Neural crest cell (in vitro differentiated cells): ENCODE results near the gene LILRA6. TPM values are rescaled to one million over a fixed set of nuclear protein-coding genes. Genes with fewer than 3 reads are reported as not detected.

Experiments used
- DNase-seq: peaks from one replicate; pipeline ENCODE4 v3.0.0; 2021; ENCODE audit warnings: low read depth, mixed read lengths, low spot score
- H3K27ac Mint-ChIP-seq: one replicate; pipeline ENCODE4 v1.8.0; 2021; ENCODE audit warnings: mild to moderate bottlenecking, mixed read lengths; ENCODE audit not compliant: unreplicated experiment
- H3K27me3 Mint-ChIP-seq: 2 replicates; pipeline ENCODE4 v1.8.0; 2021; ENCODE audit warnings: low read depth, mild to moderate bottlenecking, mixed read lengths
- H3K36me3 Mint-ChIP-seq: 2 replicates; pipeline ENCODE4 v1.8.0; 2021; ENCODE audit warnings: low read depth, mild to moderate bottlenecking, mixed read lengths
- H3K4me1 Mint-ChIP-seq: 2 replicates; pipeline ENCODE4 v1.8.0; 2021; ENCODE audit warnings: mixed read lengths
- H3K4me3 Mint-ChIP-seq: one replicate; pipeline ENCODE4 v1.8.0; 2021; ENCODE audit warnings: mild to moderate bottlenecking, mixed read lengths
- H3K9me3 Mint-ChIP-seq: 2 replicates; pipeline ENCODE4 v1.8.0; 2021; ENCODE audit warnings: mixed read lengths
- CTCF ChIP-seq: fragments of 200-600 bp; sonication (generic); conservative IDR thresholded peaks from 2 replicates; pipeline ENCODE4 v1.5.0; 2021; ENCODE audit warnings: antibody characterized with exemption, mild to moderate bottlenecking
- total RNA-seq: library from RNA; stranded (reverse); gene quantifications from 2 replicates; pipeline ENCODE4 v1.2.1, GENCODE V29; 2021

LILRA6 gene
- total RNA-seq, 1 donor from 2014 or later: not detected

- Mint-ChIP-seq H3K9me3 (no peaks in the 10 kb centered on the region), H3K4me1 (no peaks in the 10 kb centered on the region), H3K27ac (no peak overlapping the region), H3K27me3 (peaks cover 9% of the 10 kb centered on the region), H3K4me3 (no peak overlapping the region), H3K36me3 (no peaks in the 10 kb centered on the region)
- DNase-seq: no peak
- TF ChIP-seq CTCF: no peak
These were observed 13.9 kb upstream of the LILRA6 start for GRCh38 chr19:54256250-54257115.

DNA sequence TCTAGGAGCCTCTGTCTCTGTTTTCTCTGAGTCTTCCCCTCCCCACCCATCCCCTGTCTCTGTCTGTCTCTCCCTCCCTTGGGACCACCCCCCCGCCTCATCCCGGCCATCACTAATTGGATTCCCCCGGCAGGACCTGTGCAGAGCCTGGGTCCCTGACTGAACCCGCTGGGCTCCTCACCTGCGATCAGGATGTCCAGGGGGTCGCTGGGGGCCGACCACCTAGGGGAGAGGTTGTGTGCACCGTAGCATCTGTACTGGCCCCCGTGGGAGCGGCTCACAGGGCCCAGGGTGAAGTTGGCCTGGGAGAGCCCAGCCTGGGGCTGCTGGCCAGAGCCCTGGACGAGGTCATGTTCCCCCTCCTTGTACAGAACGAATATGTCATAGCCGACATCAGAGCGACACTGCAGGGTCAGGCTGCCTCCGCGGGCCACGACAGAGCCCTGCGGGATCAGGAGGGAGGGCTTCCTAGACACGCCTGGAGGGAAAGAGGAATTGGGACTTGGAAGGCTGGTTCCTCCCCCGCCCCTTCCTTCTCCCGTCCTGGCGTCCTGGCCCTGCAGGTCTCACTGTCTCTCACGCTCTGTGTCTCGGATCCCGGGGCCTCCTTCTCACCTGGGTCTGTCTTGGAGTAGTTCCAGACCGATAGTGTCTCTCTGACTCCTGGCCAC lies 12.7 kb upstream of the LILRA6 start:
- Mint-ChIP-seq H3K27ac (no peak overlapping the region), H3K4me3 (no peak overlapping the region), H3K9me3 (no peaks in the 10 kb centered on the region), H3K27me3 (peaks cover 11% of the 10 kb centered on the region), H3K36me3 (no peaks in the 10 kb centered on the region), H3K4me1 (no peaks in the 10 kb centered on the region)
- no peak for DNase-seq
- no peak for TF ChIP-seq CTCF

GRCh38 chr19:54254195-54254906 lies 11.8 kb upstream of the LILRA6 start:
- Mint-ChIP-seq H3K27me3 (peaks cover 14% of the 10 kb centered on the region), H3K9me3 (no peaks in the 10 kb centered on the region), H3K27ac (no peak overlapping the region), H3K4me1 (no peaks in the 10 kb centered on the region), H3K4me3 (no peak overlapping the region), H3K36me3 (no peaks in the 10 kb centered on the region)
- no peak for DNase-seq
- TF ChIP-seq CTCF: no peak

DNA sequence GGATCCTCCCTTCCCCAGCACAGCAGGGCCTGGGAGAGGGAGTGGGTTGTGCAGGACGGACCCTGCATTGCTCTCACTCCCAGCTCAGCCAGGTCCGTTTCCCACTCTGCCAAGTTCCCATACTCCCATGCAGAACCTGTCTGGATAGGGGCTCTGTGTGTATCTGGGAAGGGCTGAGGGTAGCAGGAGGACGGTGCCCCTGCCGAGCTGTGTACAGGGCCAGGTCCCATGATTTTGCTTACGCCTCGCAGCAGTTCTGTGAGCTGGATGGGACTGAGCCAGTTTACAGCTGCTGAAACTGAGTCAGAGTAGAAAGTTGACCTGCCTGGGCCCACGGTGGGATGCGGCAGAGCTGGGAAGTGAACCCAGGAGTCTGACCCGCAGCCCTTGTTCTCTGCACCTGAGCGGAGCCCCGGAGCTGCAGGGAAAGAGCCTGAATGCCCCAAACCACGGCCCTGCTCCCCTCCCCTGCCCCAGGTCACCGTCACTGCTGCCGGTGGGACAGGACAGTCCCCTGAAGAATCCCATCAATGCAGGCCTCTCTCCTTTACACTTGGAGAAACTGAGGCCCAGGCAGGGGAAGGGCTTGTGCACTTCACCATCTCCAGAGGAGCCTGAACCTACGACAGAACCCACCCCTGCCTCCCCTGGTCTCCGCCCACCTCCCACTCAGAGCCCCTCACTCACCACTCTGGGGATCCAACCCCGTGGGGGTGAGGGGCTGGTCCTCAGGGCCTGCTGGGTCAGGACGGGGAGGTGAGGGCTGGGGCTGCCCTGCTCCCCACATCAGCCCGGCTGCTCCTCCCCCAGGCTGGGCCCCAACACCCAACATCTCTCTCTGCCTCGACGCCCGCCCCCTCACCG lies 11.0 kb upstream of the LILRA6 start:
- Mint-ChIP-seq H3K36me3 (no peaks in the 10 kb centered on the region), H3K4me3 (no peak overlapping the region), H3K27ac (no peak overlapping the region), H3K27me3 (peaks cover 15% of the 10 kb centered on the region), H3K4me1 (no peaks in the 10 kb centered on the region), H3K9me3 (no peaks in the 10 kb centered on the region)
- no peak for TF ChIP-seq CTCF
- DNase-seq: no peak

GRCh38 chr19:54252845-54253244 lies 10.3 kb upstream of the LILRA6 start:
- Mint-ChIP-seq H3K36me3 (no peaks in the 10 kb centered on the region), H3K27ac (no peak overlapping the region), H3K4me3 (no peak overlapping the region), H3K4me1 (peaks cover 2% of the 10 kb centered on the region), H3K9me3 (no peaks in the 10 kb centered on the region), H3K27me3 (peaks cover 13% of the 10 kb centered on the region)
- no peak for TF ChIP-seq CTCF
- DNase-seq: no peak
